ENCODE results near the gene IFNA1.
A peak's percentile ranks its signal among the peaks of the same experiment; 100 is the strongest.
"Not testable (repeated sequence)": the region's sequence is repeated elsewhere in the genome, so short reads cannot be mapped to it uniquely, and the experiment has no call there.

IFNA1 gene

GRCh38 chr9:21440139-21440538 lies at the start of gene IFNA1:
IFNA1 (plus strand) TSS chr9:21440439; CDS start chr9:21440508, 69 bp downstream.
- DNase-seq (ENCODE audit: low spot score): no peak

DNA sequence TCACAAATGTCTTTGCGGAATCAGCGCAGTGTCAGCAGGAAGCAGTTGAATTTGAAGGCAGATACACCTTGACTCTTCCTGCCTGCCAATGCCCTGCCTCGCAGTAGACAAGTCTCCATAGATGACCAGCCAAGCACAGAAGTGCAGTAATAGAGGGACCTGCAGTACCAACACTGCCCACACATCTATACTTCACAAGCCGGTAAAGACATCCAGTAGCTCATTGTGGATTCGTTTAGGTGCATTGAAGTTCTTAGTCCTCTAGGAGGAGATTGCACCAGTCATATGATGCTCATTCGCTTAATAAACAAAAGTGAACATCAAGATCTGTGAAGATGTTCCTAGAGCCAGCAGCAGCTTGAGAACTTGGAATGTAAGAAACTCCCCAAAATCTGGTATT lies 48.0 kb upstream of the IFNA1 start:
- peak; percentile 10 for DNase-seq (ENCODE audit: low spot score)

DNA sequence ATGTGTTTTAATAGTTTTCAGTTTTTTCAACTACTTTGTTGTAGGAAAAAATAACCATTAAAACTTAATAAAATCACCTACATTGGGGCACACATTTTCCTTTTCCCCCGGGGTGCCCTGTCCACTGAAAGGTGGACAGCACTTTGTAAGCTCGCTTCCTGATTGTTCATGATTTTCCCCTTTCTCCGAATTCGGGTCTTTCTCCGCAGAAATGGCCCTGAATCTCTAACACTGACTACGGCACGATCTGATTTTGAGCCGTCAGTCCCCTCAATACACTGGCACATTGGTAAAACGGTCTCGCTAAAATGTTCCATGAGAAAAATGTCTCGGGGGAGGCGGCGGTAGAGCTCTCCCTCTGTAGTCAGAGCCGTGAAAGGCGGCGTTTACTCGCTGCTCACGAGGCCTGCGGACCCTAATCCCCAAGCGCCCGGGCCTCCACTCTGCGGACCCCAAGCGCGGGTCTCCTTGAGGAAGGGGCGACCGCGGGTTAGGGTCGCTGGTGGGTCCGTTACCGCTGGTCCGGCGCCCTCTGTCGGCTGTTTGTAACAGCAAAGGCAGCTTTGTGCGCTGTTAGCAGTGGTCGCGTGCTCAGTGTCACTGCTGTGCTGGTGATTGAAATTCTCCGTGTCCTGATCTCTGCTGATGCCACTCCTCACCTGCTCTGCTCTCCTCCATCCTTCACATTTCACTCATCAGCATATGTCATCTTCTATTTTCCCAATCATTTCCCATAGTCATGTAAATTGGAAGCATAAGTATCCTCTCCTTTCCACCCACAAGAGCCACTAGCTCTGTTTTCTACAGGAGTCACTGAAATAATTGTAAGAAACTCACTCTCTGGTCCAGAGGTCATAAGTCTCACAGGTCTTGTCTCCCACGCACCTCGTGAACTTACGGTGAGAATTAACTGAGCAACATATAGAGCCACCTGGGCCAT lies 44.2 kb upstream of the IFNA1 start:
- DNase-seq (ENCODE audit: low spot score): peak; percentile 12

DNA sequence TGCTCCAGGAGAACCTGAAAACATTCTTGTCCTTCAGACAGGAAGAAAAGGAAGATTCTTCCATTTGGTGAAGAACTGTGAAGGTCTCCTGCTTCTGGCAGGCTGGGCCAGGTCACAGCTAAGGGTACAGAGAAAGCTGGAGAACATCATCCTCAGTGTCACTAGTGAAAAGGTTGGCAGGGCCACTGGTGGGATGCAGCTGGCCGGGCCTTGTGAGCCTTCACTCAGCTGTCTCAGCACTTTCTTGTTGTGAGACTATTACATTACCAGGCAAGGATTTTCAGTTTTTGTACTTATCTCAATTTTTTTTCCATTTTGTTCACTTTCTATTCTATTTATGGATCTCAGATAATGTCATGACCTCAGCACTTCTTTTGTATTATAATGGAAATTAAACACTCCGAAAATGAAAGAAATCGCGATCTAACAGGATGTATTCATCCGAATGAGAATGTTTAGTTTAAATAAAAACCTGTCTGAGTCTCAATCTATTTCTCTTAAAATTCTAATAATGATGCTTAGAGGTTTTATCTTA lies 41.2 kb upstream of the IFNA1 start:
- DNase-seq (ENCODE audit: low spot score): no peak

GRCh38 chr9:21399956-21400355 lies 40.3 kb upstream of the IFNA1 start:
- DNase-seq (ENCODE audit: low spot score): no peak

DNA sequence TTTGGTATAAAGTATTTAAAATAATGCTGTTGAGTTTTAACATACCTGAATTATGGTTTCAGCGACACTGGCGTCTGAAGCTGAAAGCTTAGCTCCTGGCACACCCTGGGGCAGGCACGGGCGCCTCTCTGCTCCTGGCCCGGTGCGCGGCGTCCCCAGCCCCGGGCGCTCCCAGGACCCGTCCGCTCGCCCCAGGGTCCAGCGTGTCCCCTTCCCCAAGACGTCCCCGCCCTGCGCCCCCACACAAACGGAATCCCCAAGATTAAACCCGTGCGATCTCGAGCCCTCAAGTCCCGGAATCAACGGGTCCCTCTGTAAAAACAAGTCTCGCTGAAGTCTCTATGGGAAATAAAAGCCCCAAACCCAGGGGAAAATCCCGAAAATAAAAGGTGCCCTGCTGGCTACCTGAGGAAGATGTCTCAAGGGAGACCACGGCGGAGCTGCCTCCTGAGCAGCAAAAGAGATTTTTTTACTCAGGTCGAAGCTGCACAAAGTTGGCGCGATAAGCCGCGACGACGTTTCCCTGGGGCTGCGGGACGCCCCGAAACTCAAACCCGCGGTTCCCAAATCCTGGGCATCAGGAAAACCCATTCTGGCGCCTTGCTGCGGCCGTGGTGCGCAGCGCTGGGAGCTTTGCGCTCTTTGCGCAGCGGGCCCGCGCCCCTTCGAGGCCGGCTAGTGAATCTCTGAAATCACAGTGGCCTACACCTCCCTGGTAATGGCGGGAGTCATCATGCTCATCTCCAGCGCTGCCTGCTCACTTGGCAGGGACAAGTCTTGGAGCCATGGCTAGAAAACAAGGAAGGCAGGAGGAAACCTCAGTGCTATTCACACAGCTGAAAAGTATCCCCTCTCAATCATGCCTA lies 37.6 kb upstream of the IFNA1 start:
- no peak for DNase-seq (ENCODE audit: low spot score)

DNA sequence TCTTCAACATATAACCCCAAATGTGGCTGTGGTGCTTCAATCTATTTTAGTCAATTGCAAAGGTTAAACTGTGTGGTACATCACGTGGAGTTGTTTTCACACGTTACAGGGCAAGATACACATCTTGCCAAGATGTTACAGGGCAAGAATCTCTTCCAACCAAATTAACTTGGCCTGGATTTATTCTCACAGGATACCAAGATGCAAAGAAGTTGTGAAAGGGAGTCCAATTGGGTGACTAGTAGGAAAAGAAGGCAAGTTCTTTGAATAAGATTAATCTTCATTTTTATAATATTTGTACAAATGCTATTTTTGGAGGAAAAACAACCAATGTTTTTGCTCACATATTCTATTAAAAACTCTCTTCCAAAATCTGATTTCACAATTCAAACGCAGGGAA lies 36.1 kb upstream of the IFNA1 start:
- DNase-seq (ENCODE audit: low spot score): no peak

- no peak for DNase-seq (ENCODE audit: low spot score)
Measured at GRCh38 chr9:21408817-21409216, 31.4 kb upstream of the IFNA1 start, which contains the start of gene IFNA8. IFNA8 (plus strand) TSS chr9:21409117; CDS start chr9:21409177, 60 bp downstream.

DNA sequence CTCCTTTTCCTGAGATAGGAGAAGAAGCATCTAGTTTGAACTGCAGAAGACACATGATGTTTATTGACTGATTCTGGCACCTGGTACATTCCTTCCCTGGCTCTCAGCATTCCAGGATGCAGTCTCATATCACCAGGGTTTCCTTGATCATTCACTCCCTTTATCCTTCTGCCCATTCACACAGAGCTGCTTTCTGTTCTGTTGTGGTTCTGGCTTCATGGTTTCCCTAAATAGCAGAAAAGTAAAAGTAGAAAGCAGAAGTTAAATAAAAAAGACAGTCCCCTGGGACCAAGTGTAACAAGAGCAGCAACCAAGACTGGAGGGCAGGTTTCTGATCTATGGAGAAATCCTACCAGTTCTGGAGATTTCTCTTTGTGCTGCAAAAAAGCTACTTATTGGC lies 28.1 kb upstream of the IFNA1 start:
- no peak for DNase-seq (ENCODE audit: low spot score)

- DNase-seq (ENCODE audit: low spot score): no peak
Measured at GRCh38 chr9:21413151-21413550, 27.1 kb upstream of the IFNA1 start.

DNA sequence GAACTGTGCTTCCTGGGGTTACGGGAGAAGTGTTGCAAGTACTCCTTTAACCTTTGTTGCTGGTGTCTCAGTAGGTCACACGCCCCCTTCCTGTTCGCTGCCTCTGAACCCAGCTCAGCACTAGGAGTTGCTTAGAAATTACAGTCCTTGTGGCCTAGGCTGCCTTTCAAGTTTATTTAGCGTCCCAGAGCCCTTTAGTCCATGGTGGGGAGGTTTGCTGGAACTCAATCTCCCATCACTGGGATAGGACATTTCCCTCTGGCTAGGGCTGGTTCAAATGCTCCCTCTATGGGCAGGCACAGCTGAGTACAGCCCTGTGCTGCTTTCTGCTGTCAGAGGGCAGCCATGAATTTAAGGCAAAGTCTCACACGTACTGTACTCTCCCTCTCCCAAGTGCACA lies 26.6 kb upstream of the IFNA1 start:
- no peak for DNase-seq (ENCODE audit: low spot score)

DNA sequence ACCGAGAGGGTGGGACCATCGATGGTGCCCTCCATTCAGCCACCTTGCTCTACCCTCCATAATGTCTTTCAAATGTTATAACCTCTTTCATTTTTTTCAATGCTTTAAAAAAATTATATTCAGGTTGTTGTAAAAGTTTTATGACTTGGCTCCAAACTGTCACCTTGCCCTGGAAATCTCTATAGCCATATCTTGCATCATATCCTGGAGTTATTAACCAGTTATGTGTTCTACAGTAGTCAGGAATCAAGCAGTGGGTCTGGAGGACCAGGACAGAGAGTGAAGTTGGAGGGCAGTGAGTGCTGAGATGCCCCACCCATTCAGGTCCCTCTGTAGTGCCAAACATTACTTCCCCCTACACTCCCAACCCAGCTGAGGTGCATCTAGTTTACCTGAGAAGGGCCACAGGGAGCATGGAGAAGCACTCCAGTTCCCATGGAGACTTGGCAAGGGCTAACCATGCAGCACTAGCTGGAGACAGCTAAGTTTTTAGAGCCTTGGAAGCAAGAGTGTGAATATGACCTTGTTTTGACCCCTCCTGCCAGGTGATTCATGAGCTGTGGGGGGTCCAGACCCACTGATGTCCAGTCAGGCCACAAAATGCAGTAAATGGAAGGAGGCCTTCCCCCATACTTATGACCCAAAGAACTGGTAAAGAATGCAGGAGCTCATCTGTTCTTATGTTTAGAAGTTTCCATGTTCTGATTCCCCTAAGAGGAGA lies 25.9 kb upstream of the IFNA1 start:
- DNase-seq (ENCODE audit: low spot score): no peak

GRCh38 chr9:21415493-21416267 lies 24.6 kb upstream of the IFNA1 start:
- DNase-seq (ENCODE audit: low spot score): no peak

GRCh38 chr9:21428235-21428634 lies 12.0 kb upstream of the IFNA1 start:
- DNase-seq (ENCODE audit: low spot score): no peak

- no peak for DNase-seq (ENCODE audit: low spot score)
Measured at GRCh38 chr9:21429191-21429590, 11.0 kb upstream of the IFNA1 start.

DNA sequence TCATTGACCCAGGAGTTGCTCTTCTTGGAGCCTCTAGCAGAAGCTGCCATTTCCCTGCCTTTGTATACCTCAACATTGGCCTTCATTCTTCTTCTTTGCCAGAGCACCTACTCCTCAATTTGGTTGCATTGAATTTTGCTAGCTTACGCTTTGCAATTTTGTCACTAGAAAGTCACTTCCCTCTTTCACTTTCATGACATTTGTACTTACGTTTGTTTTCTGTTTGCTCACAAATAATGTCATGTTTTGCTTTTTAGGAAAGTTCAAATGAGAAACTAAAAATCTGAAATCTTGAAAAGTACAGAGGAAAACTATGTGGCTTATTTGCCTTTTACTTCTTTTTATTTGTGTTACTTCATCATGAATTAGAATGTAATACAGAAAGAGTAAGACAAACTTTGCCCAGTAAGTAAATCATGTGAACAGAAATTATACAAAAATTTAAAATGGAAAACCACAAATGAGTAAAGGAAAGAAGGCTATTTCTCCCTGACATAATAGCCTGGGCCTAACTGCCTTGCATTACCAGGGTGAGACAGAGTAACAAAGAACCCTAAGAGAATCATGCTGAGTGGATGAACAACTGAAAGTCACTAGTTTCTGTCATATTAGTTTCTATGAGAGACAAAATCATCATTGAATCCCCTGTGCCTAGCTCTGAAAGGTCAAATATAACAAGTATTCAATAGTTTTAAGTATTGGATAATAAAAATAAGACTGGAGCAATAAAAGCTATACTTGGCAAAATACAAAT lies 7.4 kb upstream of the IFNA1 start:
- no peak for DNase-seq (ENCODE audit: low spot score)

GRCh38 chr9:21434202-21435014 lies 5.8 kb upstream of the IFNA1 start:
- DNase-seq (ENCODE audit: low spot score): peak; percentile 38

- DNase-seq (ENCODE audit: low spot score): not testable (repeated sequence)
Measured at GRCh38 chr9:21435015-21435383, 5.2 kb upstream of the IFNA1 start.

DNA sequence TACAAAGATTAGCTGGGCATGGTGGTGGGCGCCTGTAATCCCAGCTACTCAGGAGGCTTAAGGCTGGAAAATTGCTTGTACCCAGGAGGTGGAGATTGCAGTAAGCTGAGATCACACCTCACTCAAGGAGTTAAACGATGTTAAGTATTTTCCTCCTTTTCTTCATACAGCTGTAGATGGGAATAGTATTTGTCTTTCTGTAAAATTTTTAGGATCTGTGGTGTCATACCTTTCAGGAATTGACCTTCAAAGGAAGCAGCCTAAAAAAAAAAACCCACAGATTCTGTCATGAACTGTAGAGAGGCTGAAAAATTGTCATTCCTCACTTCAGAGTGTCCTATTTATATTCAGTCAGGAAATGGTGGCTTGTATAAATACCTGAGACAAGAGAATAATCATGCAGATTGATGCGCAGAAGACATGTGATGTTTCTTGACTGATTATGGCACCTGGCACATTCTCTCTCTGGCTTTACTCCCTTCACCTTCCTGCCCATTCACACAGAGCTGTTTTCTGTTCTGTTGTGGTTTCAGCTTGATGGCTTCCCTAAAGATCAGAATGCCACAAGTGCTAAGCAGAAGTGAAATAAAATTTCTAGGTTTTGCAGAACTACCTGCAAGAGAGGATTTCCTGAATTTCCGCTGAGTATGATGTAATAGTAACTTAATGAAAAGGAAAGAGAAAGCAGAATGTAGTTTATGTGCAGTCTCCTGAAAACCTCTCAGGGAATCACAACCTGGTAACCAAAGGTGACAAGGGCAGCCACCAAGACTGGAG lies 3.8 kb downstream of the IFNA1 start:
- DNase-seq (ENCODE audit: low spot score): no peak

All from kidney capillary endothelial cell (primary cell).